CD14-positive monocyte (primary cell): ENCODE measurements around the gene RILP. TPM values are rescaled to one million over a fixed set of nuclear protein-coding genes. Genes with fewer than 3 reads are reported as not detected.

Source experiments
- DNase-seq, 3 donors: peaks; one replicate each; pipeline ENCODE4 v3.0.0-alpha.2; 2011 to 2022
- H2AFZ ChIP-seq: 2 replicates; pipeline ENCODE4 v1.6.0; 2012; ENCODE audit warnings: mild to moderate bottlenecking, low read depth, low read length, inconsistent platforms; ENCODE audit not compliant: insufficient read depth, poor library complexity, severe bottlenecking
- H3K27ac ChIP-seq, 2 donors: 1 replicate in 1 of 2; 2 replicates in 1 of 2; pipeline ENCODE4 v1.5.1; 2012 to 2013; ENCODE audit warnings: low read length in 2 of 2, control low read depth in 1 of 2, inconsistent platforms in 1 of 2, low read depth in 1 of 2, mild to moderate bottlenecking in 1 of 2
- H3K27me3 ChIP-seq, 2 donors: one replicate each; pipeline versions ENCODE4 v1.6.0 to v1.6.1; 2011 to 2013; ENCODE audit warnings: low read length in 2 of 2; ENCODE audit not compliant: control insufficient read depth in 2 of 2, insufficient read depth in 2 of 2
- H3K36me3 ChIP-seq, 2 donors: replicated peaks in 1 of 2; 1 replicate in 1 of 2; 2 replicates in 1 of 2; pipeline versions ENCODE4 v1.5.1 to v1.6.1; 2012 to 2013; ENCODE audit warnings: low read length in 2 of 2, control low read depth in 1 of 2, inconsistent platforms in 1 of 2, mild to moderate bottlenecking in 1 of 2; ENCODE audit not compliant: insufficient read depth in 2 of 2, control insufficient read depth in 1 of 2
- H3K4me1 ChIP-seq, 2 donors: 1 replicate in 1 of 2; 2 replicates in 1 of 2; pipeline versions ENCODE4 v1.5.1 to v1.6.1; 2012 to 2013; ENCODE audit warnings: low read length in 2 of 2, control low read depth in 1 of 2, inconsistent platforms in 1 of 2, mild to moderate bottlenecking in 1 of 2, moderate library complexity in 1 of 2; ENCODE audit not compliant: insufficient read depth in 2 of 2, control insufficient read depth in 1 of 2
- H3K4me2 ChIP-seq: replicated peaks from 2 replicates; pipeline ENCODE3; 2012; ENCODE audit warnings: low read length, moderate library complexity, mild to moderate bottlenecking; ENCODE audit not compliant: poor library complexity, severe bottlenecking; ENCODE audit errors: extremely low read depth
- H3K4me3 ChIP-seq, 3 experiments: fragments of 200-600 bp in 1 of 3; sonication (generic) in 1 of 3; replicated peaks in 1 of 3; 1 replicate in 2 of 3; 2 replicates in 1 of 3; pipeline ENCODE4 v1.5.1; 2011 to 2013; ENCODE audit warnings: low read length in 3 of 3, mild to moderate bottlenecking in 3 of 3, control low read depth in 2 of 3, low read depth in 2 of 3, inconsistent platforms in 1 of 3, moderate library complexity in 1 of 3
- H3K79me2 ChIP-seq: 2 replicates; pipeline ENCODE4 v1.6.0; 2012; ENCODE audit warnings: mild to moderate bottlenecking, control low read depth, inconsistent platforms, low read length, moderate library complexity; ENCODE audit not compliant: insufficient read depth
- H3K9ac ChIP-seq: 2 replicates; pipeline ENCODE4 v1.6.0; 2017; ENCODE audit warnings: low read length, mild to moderate bottlenecking; ENCODE audit not compliant: insufficient read depth, poor library complexity, severe bottlenecking
- H3K9me3 ChIP-seq, 2 donors: replicated peaks in 1 of 2; 1 replicate in 1 of 2; 2 replicates in 1 of 2; pipeline versions ENCODE4 v1.5.1 to v1.6.1; 2012 to 2013; ENCODE audit warnings: low read length in 2 of 2, control low read depth in 1 of 2; ENCODE audit not compliant: control insufficient read depth in 1 of 2, insufficient read depth in 1 of 2
- H4K20me1 ChIP-seq: 2 replicates; pipeline ENCODE4 v1.6.0; 2012; ENCODE audit warnings: mild to moderate bottlenecking, low read length, control low read depth, moderate library complexity; ENCODE audit not compliant: insufficient read depth
- H3K27ac Mint-ChIP-seq, 7 donors: one replicate each; pipeline ENCODE4 v1.8.0; 2020; ENCODE audit warnings: mild to moderate bottlenecking in 7 of 7, mixed read lengths in 7 of 7, moderate library complexity in 6 of 7, inconsistent platforms in 2 of 7
- H3K27me3 Mint-ChIP-seq, 3 donors: one replicate each; pipeline ENCODE4 v1.8.0; 2021 to 2022; ENCODE audit warnings: low read depth in 3 of 3, mild to moderate bottlenecking in 3 of 3, mixed read lengths in 3 of 3, moderate library complexity in 3 of 3, inconsistent platforms in 1 of 3
- H3K36me3 Mint-ChIP-seq, 2 donors: one replicate each; pipeline ENCODE4 v1.8.0; 2020; ENCODE audit warnings: mixed read lengths in 2 of 2, inconsistent platforms in 1 of 2, mild to moderate bottlenecking in 1 of 2
- H3K4me1 Mint-ChIP-seq: one replicate; pipeline ENCODE4 v1.8.0; 2020; ENCODE audit warnings: mild to moderate bottlenecking, mixed read lengths
- H3K4me3 Mint-ChIP-seq, 2 donors: one replicate each; pipeline ENCODE4 v1.8.0; 2020; ENCODE audit warnings: mild to moderate bottlenecking in 2 of 2, mixed read lengths in 2 of 2, moderate library complexity in 1 of 2
- H3K9me3 Mint-ChIP-seq, 7 donors: one replicate each; pipeline ENCODE4 v1.8.0; 2020 to 2022; ENCODE audit warnings: mixed read lengths in 7 of 7, mild to moderate bottlenecking in 6 of 7, moderate library complexity in 6 of 7, inconsistent platforms in 2 of 7
- WGBS: methylation state at CpG from one replicate; pipeline ENCODE4 v1.1.5; 2013; ENCODE audit warnings: missing lambda C conversion rate; ENCODE audit not compliant: insufficient coverage; 5-methylcytosine and 5-hydroxymethylcytosine counted together
- intact Hi-C, 2 donors: fragments of 100-400 bp; cut with micrococcal nuclease; formaldehyde crosslinking; loops; one replicate each; pipeline versions ENCODE4 v1.15.0 to v1.15.1; 2023
- polyA plus RNA-seq, 3 donors: library from polyadenylated mRNA; depleted of rRNA in 1 of 3; unstranded in 2 of 3; stranded (reverse) in 1 of 3; fragments of 300-500 nt in 2 of 3; fragments of >200 nt in 1 of 3; fragmentation: Illumina TruSeq in 2 of 3; gene quantifications; 1 replicate in 2 of 3; 2 replicates in 1 of 3; pipeline ENCODE4 v1.2.3, GENCODE V29; 2012 to 2021
- TF ChIP-seq, protein P1 (sequence below): fragments of 200-600 bp; IDR thresholded peaks from one replicate; pipeline ENCODE4 v1.8.0; 2022; ENCODE audit warnings: antibody characterized with exemption, mild to moderate bottlenecking

RILP gene
- polyA plus RNA-seq, 3 donors, result 23.8 to 49.5 (median 49.4) TPM

- Mint-ChIP-seq H3K27ac (peak overlapping the region in 5 of 7 donors; percentile 15 to 80 (median 30)), H3K4me1 (peaks cover 12% of the 10 kb centered on the region), H3K4me3 (peak overlapping the region in 1 of 2 donors; percentile 63), H3K27me3 (peaks cover 0 to 8% (median 1%) of the 10 kb centered on the region in 3 donors), H3K36me3 (peaks cover 40 to 42% of the 10 kb centered on the region in 2 donors), H3K9me3 (peaks cover 0 to 2% (median 0%) of the 10 kb centered on the region in 7 donors)
- intact Hi-C loops, result no loop called here
- peaks cover 23 to 29% of the 10 kb centered on the region in 2 donors for H3K36me3 ChIP-seq
- H3K4me1 ChIP-seq, result peaks cover 6 to 11% of the 10 kb centered on the region in 2 donors
- no peaks in the 10 kb centered on the region for H3K79me2 ChIP-seq
- H2AFZ ChIP-seq, result no peak overlapping the region
- TF ChIP-seq, protein P1, sequence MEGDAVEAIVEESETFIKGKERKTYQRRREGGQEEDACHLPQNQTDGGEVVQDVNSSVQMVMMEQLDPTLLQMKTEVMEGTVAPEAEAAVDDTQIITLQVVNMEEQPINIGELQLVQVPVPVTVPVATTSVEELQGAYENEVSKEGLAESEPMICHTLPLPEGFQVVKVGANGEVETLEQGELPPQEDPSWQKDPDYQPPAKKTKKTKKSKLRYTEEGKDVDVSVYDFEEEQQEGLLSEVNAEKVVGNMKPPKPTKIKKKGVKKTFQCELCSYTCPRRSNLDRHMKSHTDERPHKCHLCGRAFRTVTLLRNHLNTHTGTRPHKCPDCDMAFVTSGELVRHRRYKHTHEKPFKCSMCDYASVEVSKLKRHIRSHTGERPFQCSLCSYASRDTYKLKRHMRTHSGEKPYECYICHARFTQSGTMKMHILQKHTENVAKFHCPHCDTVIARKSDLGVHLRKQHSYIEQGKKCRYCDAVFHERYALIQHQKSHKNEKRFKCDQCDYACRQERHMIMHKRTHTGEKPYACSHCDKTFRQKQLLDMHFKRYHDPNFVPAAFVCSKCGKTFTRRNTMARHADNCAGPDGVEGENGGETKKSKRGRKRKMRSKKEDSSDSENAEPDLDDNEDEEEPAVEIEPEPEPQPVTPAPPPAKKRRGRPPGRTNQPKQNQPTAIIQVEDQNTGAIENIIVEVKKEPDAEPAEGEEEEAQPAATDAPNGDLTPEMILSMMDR, result no peak
- H3K9me3 ChIP-seq, result no peaks in the 10 kb centered on the region
- H4K20me1 ChIP-seq, result peaks cover 11% of the 10 kb centered on the region
- H3K27ac ChIP-seq, result no peak overlapping the region
- peak in 2 of 3 donors; percentile 48 to 52 for DNase-seq
- H3K4me3 ChIP-seq, result no peak overlapping the region
- no peaks in the 10 kb centered on the region for H3K27me3 ChIP-seq
- 25% methylated on average over 17 of the region's 17 CpGs for WGBS
- peak overlapping the region; percentile 30 for H3K4me2 ChIP-seq
- H3K9ac ChIP-seq, result no peak overlapping the region
These were observed 11.5 kb downstream of the RILP start for GRCh38 chr17:1638171-1638590.

- Histone ChIP-seq H3K9ac (no peak overlapping the region), H3K4me2 (no peak overlapping the region), H3K27ac (no peak overlapping the region), H3K79me2 (no peaks in the 10 kb centered on the region), H3K36me3 (peaks cover 23 to 29% of the 10 kb centered on the region in 2 donors), H3K4me3 (no peak overlapping the region), H3K9me3 (no peaks in the 10 kb centered on the region), H2AFZ (no peak overlapping the region), H4K20me1 (peaks cover 11% of the 10 kb centered on the region), H3K4me1 (peaks cover 9 to 14% of the 10 kb centered on the region in 2 donors), H3K27me3 (no peaks in the 10 kb centered on the region)
- peak overlapping the region in 1 of 2 donors; percentile 24 for H3K4me3 Mint-ChIP-seq
- H3K36me3 Mint-ChIP-seq, result peaks cover 40 to 42% of the 10 kb centered on the region in 2 donors
- peaks cover 0 to 4% (median 1%) of the 10 kb centered on the region in 3 donors for H3K27me3 Mint-ChIP-seq
- DNase-seq, result no peak
- peaks cover 15% of the 10 kb centered on the region for H3K4me1 Mint-ChIP-seq
- TF ChIP-seq, protein P1, result no peak
- H3K9me3 Mint-ChIP-seq, result peaks cover 0 to 2% (median 0%) of the 10 kb centered on the region in 7 donors
- intact Hi-C loops, result no loop called here
- 90% methylated on average over 10 of the region's 15 CpGs for WGBS
- no peak overlapping the region for H3K27ac Mint-ChIP-seq
These were observed 12.9 kb downstream of the RILP start for GRCh38 chr17:1636732-1637285.
